ENCODE data around the gene FNDC3B. TPM values are rescaled to one million over a fixed set of nuclear protein-coding genes. Genes with fewer than 3 reads are reported as not detected.

FNDC3B gene
- total and polyA plus RNA-seq, 5 experiments from 2014 or later, result 6.5 to 20.6 (median 8.8) TPM

DNA sequence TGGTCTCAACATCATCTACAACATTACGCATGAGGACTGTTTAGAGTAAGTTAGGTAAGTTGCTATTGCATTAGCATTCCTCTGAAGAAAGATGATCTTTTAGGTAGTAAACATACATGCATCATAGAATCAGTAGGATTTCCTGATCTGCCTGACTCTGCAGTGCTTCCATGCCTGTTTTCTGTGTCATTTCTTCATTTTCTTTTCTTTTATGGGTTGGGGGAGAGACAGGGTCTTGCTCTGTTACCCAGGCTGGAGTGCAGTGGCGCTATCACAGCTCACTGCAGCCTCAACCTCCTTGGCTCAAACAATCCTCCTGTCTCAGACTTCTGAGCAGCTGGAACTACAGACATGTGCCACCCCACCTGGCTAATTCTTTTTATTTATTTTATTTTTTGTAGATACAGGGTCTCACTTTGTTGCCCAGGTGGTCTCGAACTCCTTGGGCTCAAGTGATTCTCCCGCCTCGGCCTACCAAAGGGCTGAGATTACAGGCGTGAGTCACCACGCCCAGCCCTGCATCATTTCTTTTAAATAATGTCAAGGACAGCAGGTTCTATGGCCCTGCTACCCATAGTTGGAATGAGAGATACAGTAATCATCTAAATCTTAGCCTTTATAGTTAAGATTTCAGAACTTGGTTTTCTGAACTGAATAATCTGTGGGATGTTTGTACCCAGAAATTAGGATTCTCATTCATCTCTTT, 224.6 kb downstream of the FNDC3B start:
- Mint-ChIP-seq H3K4me3 (no peak overlapping the region), H3K36me3 (peaks cover 6 to 67% (median 58%) of the 10 kb centered on the region in 3 donors), H3K27me3 (no peaks in the 10 kb centered on the region), H3K9me3 (no peaks in the 10 kb centered on the region), H3K27ac (no peak overlapping the region), H3K4me1 (peaks cover 0 to 7% (median 1%) of the 10 kb centered on the region in 4 donors)
- no peak for DNase-seq
- POLR2A ChIA-PET, result no interaction called here
- ATAC-seq, result no peak

DNA sequence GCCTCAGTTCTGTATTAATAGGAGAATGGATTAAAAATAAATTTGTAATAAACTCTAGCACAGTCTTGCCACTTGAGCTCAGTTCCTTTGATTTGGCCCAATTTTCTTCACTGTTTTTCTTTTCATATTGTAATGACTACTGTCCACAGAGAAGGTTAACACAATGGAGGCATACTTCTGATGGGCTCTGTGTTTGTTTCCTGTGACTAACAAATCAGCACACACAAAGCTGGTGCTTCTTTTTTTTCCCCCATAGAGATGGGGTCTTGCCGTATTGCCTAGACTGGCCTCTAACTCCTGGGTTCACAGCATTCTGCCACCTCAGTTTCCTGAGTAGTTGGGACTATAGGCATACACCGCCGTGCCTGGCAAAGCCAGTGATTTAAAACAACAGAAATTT, 226.7 kb downstream of the FNDC3B start:
- Mint-ChIP-seq H3K4me3 (no peak overlapping the region), H3K27ac (no peak overlapping the region), H3K36me3 (peaks cover 6 to 53% (median 46%) of the 10 kb centered on the region in 3 donors), H3K9me3 (no peaks in the 10 kb centered on the region), H3K27me3 (no peaks in the 10 kb centered on the region), H3K4me1 (peaks cover 0 to 7% (median 1%) of the 10 kb centered on the region in 4 donors)
- no peak for ATAC-seq
- POLR2A ChIA-PET, result interaction anchor here (0.6 to 2.0 kb wide), 2 partner anchors 160 to 1363 kb away, joined by 5 to 7 read pairs; no protein-coding TSS in a partner anchor
- DNase-seq, result no peak

DNA sequence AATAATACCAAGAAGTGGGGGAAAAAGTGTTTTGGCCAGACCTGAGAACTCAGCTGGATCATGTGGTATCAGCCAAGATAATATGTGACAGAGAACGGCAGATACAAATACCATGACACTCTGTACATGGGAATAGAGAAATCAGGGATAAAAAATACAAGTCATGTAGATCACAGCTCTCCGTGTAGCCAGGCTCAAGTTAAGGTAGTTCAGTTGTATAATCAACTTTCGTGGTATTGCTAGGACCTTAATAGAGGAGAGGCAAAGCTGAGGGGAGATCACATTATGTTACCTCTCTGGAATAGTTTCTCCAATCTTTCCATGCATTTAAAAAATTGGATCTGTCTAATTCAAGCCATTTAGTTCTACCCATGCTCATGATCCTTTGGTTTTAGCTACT, 229.0 kb downstream of the FNDC3B start:
- Mint-ChIP-seq H3K36me3 (peaks cover 6 to 39% (median 34%) of the 10 kb centered on the region in 3 donors), H3K27ac (no peak overlapping the region), H3K9me3 (no peaks in the 10 kb centered on the region), H3K4me1 (peaks cover 0 to 3% (median 0%) of the 10 kb centered on the region in 4 donors), H3K27me3 (no peaks in the 10 kb centered on the region), H3K4me3 (no peak overlapping the region)
- no peak for ATAC-seq
- no peak for DNase-seq
- POLR2A ChIA-PET, result no interaction called here

DNA sequence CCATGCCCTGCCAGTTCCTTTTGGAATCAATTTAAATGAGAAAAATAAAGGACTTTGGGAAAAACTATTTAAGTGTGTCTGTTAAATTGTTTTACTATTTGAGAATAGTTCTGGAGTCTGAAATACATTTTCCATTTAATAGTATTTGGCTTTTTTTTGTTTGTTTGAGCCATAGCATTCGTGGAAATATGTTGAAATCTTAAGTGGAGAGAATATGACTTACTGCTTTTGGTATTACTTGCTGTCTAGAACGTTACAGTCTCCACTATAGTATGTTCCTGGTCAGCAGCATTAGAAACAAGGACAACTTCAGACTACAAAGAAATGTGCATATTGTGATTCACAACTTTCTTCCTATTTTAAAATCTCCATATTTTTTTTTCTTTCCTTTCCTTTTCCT, 229.5 kb downstream of the FNDC3B start:
- Mint-ChIP-seq H3K4me1 (peaks cover 0 to 3% (median 0%) of the 10 kb centered on the region in 4 donors), H3K4me3 (no peak overlapping the region), H3K27me3 (no peaks in the 10 kb centered on the region), H3K9me3 (no peaks in the 10 kb centered on the region), H3K27ac (no peak overlapping the region), H3K36me3 (peaks cover 6 to 39% (median 32%) of the 10 kb centered on the region in 3 donors)
- DNase-seq, result no peak
- POLR2A ChIA-PET, result no interaction called here
- no peak for ATAC-seq

DNA sequence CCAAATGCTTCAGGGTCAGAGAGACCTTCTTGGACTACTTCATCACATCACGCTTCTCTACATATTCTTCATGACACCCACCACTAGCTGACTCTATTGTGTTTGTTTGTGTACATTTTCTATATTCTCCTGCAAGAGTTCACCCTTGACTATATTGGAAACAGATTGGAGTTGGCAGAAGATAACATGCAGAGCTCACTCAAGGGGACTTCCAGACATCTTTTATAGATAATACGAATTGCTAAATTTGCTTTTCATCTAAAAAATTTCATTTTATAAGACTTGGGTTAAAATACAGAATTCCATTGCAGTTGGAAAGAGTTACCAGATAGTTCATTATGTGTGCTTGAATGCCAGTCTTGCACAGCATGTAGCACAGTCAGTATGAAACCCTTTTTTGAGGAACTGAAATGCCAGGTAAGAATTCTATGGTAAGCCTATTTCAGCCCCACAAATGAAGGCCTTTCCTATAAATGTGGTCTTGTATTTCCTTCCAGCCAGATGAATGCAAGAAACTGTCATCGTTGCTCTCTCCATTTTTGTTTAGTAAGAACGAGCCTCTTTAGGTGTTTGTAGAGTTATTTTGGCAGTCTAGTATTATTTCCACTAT, 231.3 kb downstream of the FNDC3B start:
- Mint-ChIP-seq H3K4me3 (no peak overlapping the region), H3K36me3 (peaks cover 6 to 31% (median 25%) of the 10 kb centered on the region in 3 donors), H3K4me1 (peaks cover 0 to 7% (median 3%) of the 10 kb centered on the region in 4 donors), H3K9me3 (no peaks in the 10 kb centered on the region), H3K27ac (no peak overlapping the region), H3K27me3 (no peaks in the 10 kb centered on the region)
- no peak for ATAC-seq
- POLR2A ChIA-PET, result no interaction called here
- no peak for DNase-seq

DNA sequence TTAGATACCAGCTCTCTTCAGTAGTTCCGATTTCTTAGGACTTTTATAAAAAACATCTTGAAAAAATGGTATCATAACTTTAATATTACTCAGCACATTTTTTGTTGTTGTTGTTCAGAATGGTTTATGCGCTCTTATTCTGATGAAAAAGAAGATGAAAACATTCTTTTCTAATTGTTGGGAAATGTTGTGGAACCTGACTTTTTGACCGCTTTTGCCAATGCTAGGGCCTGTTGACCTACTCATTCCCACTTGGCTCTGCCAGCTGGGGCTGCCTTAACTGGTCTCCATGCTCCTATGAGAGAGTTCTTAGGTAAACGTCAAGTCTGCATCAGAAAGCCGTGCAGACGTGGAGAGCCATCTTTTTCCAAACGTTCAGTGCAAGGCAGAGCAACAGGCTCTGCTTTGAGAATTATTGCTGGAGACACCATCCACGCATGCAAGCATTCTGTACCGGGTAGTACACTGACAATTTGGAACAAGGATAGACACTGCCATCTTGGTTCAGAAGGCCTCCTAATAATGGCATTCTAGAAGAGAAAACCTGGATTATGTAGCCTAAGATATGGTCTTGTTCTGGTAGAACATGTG, 232.1 kb downstream of the FNDC3B start:
- Mint-ChIP-seq H3K4me3 (no peak overlapping the region), H3K36me3 (peaks cover 4 to 27% (median 21%) of the 10 kb centered on the region in 3 donors), H3K27ac (no peak overlapping the region), H3K9me3 (no peaks in the 10 kb centered on the region), H3K27me3 (no peaks in the 10 kb centered on the region), H3K4me1 (peaks cover 0 to 7% (median 3%) of the 10 kb centered on the region in 4 donors)
- no peak for DNase-seq
- no peak for ATAC-seq
- POLR2A ChIA-PET, result no interaction called here

DNA sequence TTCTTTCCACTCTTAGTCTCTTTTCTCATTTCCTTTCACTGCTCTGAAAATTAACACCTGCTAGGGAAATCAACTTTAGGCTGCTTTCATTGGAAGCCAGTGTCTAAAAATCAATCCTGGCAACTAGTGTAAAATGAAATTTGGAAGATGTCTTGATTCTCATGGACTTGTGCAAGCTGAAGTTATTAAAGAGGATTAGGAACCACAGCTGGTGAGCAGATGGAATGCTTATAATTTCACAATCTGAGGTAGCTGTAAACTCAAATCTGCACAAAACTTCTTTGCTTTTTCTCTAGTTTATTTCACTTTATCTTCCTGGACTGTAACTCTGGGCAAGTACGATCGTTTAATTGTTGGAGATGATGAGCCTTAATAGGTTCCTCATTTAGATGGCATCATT, 233.3 kb downstream of the FNDC3B start:
- POLR2A ChIA-PET, result no interaction called here
- no peaks in the 10 kb centered on the region for H3K9me3 Mint-ChIP-seq
- no peaks in the 10 kb centered on the region for H3K27me3 Mint-ChIP-seq
- peaks cover 0 to 19% (median 17%) of the 10 kb centered on the region in 3 donors for H3K36me3 Mint-ChIP-seq
- H3K4me3 Mint-ChIP-seq, result no peak overlapping the region
- no peak overlapping the region for H3K27ac Mint-ChIP-seq
- ATAC-seq (no peak), DNase-seq (no peak)
- H3K4me1 Mint-ChIP-seq, result peaks cover 0 to 7% (median 1%) of the 10 kb centered on the region in 4 donors

DNA sequence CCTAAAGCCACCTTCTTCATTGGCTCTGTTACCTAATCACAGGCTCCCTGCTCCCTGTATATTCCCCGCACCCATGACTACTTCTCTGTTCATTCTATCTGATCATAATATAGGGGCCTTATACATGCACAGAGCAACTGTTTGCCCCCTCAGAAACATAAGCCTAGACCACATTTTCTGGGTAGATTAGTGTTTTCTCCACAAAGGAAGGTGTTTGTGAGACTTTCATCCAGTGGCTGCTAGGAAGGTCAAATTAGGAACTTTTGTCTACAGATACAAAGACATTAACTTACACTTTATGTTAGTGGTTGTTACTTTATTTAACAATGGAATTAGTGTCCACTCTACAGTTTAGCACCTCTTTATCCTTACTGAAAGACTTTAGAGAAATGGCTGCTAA, 234.0 kb downstream of the FNDC3B start:
- Mint-ChIP-seq H3K36me3 (peaks cover 0 to 17% (median 14%) of the 10 kb centered on the region in 3 donors), H3K27ac (peak overlapping the region in 1 of 10 donors; percentile 6), H3K4me3 (no peak overlapping the region), H3K27me3 (no peaks in the 10 kb centered on the region), H3K9me3 (no peaks in the 10 kb centered on the region), H3K4me1 (peaks cover 0 to 7% (median 1%) of the 10 kb centered on the region in 4 donors)
- DNase-seq (no peak), ATAC-seq (no peak)
- POLR2A ChIA-PET, result no interaction called here

DNA sequence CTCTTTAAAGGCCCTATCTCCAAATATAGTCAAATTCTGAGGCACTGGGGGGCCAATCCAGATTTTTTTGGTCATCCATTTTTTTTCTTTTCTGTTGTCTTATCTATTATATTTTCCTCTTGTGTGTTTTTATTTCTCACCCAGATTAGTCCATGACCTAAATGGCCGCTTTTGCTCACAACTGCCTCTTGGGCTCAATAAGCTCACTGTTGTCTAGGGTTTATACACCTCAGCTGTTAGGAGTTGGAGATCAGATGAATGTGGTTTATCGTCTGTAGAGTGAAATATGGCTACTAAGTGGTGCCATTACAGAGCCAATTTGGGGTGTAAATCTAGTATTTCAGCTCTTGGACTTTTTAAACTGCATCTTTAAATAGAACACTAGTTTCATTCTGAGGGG, 235.5 kb downstream of the FNDC3B start:
- peaks cover 0 to 16% (median 14%) of the 10 kb centered on the region in 3 donors for H3K36me3 Mint-ChIP-seq
- POLR2A ChIA-PET, result no interaction called here
- H3K27ac Mint-ChIP-seq, result peak overlapping the region in 1 of 10 donors; percentile 18
- no peaks in the 10 kb centered on the region for H3K27me3 Mint-ChIP-seq
- no peak for DNase-seq
- peaks cover 0 to 7% (median 1%) of the 10 kb centered on the region in 4 donors for H3K4me1 Mint-ChIP-seq
- H3K4me3 Mint-ChIP-seq, result no peak overlapping the region
- no peaks in the 10 kb centered on the region for H3K9me3 Mint-ChIP-seq
- no peak for ATAC-seq

DNA sequence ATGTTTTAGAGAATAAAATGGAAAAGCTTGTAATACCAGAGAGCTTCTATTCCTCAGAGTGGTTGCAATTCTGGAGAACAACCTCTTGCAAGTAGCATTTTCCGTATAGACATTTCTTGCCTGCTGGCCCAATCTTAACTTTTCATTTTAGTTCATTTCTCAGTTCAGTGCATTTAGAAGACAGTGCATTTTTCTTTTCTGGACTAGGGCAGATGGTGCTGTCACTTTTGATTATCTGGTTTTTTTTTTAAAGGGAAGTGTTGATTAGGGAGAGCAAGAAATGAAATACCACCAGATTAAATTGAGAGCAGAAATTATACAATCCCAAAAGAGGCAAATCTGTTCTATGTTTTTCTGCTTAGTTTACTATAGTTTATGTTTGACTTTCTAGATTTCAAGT, 236.2 kb downstream of the FNDC3B start:
- Mint-ChIP-seq H3K36me3 (peaks cover 0 to 12% (median 9%) of the 10 kb centered on the region in 3 donors), H3K9me3 (no peaks in the 10 kb centered on the region), H3K4me3 (no peak overlapping the region), H3K27ac (peak overlapping the region in 1 of 10 donors; percentile 36), H3K27me3 (no peaks in the 10 kb centered on the region), H3K4me1 (peaks cover 0 to 7% (median 1%) of the 10 kb centered on the region in 4 donors)
- no peak for DNase-seq
- ATAC-seq, result no peak
- POLR2A ChIA-PET, result no interaction called here

DNA sequence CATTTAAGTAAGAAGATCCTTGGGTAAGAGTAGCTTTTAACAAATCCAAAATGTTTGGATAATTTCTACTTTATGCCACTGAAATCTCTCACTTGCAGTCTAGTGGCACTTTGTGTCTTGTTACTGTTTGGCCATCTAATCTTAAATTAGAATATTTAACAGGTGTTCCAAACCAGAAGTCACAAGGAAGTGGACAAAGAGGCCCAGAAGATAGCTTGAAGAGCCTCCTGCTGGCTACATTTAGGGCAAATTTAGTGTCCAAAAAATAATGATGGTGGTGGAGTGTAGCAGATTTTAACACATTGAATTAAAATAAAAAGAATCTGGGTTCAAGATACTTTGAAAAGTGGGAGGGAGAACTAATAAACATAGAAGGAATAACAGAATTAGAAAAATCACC, 236.7 kb downstream of the FNDC3B start:
- POLR2A ChIA-PET, result no interaction called here
- H3K27ac Mint-ChIP-seq, result peak overlapping the region in 1 of 10 donors; percentile 36
- peaks cover 0 to 12% (median 9%) of the 10 kb centered on the region in 3 donors for H3K36me3 Mint-ChIP-seq
- no peaks in the 10 kb centered on the region for H3K9me3 Mint-ChIP-seq
- no peaks in the 10 kb centered on the region for H3K27me3 Mint-ChIP-seq
- peaks cover 0 to 7% (median 1%) of the 10 kb centered on the region in 4 donors for H3K4me1 Mint-ChIP-seq
- ATAC-seq (no peak), DNase-seq (no peak)
- H3K4me3 Mint-ChIP-seq, result no peak overlapping the region

DNA sequence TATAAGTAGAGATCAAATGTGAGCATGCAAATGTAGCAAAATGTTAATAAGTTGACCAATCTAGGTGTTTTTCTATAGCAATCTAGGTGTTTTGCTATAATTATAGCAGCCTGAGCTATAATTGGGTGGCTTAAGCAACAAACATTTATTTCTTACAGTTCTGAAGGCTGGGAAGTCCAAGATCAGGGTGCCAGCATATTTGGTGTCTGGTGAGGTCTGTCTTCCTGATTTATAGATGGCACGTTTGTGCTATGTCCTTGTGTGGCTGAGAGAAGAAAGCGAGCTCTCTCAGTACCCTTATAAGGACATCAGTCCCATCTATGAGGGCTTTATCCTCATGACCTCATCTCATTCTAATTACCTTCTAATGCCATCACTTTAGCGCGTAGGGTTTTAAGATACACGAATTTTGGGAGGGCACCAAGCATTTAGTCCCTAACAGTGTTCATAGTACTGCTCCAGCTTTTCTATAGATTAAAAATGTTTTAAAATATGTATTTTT, 237.8 kb downstream of the FNDC3B start:
- Mint-ChIP-seq H3K27me3 (no peaks in the 10 kb centered on the region), H3K4me1 (peaks cover 0 to 7% (median 2%) of the 10 kb centered on the region in 4 donors), H3K4me3 (no peak overlapping the region), H3K9me3 (no peaks in the 10 kb centered on the region), H3K27ac (no peak overlapping the region), H3K36me3 (peaks cover 0 to 16% (median 15%) of the 10 kb centered on the region in 3 donors)
- ATAC-seq (no peak), DNase-seq (no peak)
- POLR2A ChIA-PET, result no interaction called here

DNA sequence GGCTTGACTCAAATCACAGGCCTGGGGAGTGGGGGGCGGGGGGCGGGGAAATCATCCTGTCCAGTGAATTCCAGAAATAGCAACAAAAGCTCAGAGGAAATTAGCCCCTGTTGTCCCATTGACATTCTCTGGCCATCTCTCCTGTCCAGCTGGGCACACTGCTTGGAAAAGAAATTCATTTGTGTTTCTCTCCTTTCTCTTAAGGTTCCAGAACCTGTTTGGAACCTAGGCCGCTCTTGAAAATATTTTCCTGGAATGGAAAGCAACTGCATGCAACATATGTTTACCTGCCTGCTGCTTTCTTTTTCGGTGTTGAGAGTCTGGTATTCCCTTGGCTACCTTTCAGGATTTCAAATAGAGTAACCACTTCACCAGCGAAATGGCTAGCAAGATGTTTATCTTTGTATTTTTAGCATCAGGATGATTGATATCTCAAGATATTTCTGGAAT, 239.8 kb downstream of the FNDC3B start:
- DNase-seq (no peak), ATAC-seq (no peak)
- Mint-ChIP-seq H3K36me3 (peaks cover 0 to 18% (median 18%) of the 10 kb centered on the region in 3 donors), H3K27ac (no peak overlapping the region), H3K9me3 (no peaks in the 10 kb centered on the region), H3K27me3 (no peaks in the 10 kb centered on the region), H3K4me3 (no peak overlapping the region), H3K4me1 (peaks cover 0 to 7% (median 2%) of the 10 kb centered on the region in 4 donors)
- POLR2A ChIA-PET, result no interaction called here

Measured in naive thymus-derived CD8-positive, alpha-beta T cell (primary cell).